Right lung (tissue), 5 donors: ENCODE measurements around the gene IFNLR1. TPM values are rescaled to one million over a fixed set of nuclear protein-coding genes. Genes with fewer than 3 reads are reported as not detected.

Experiments used
- DNase-seq, 2 donors: peaks; one replicate each; pipeline ENCODE4 v3.0.0-alpha.2; 2013
- polyA plus RNA-seq, 5 donors: library from polyadenylated mRNA; unstranded; fragments of 120-200 nt; gene quantifications; one replicate each; pipeline versions ENCODE4 v1.2.1 to v1.2.3, GENCODE V29; 2013; ENCODE audit warnings: inconsistent platforms in 1 of 5, low replicate concordance in 1 of 5; ENCODE audit not compliant: insufficient read length in 5 of 5, insufficient read depth in 1 of 5

IFNLR1 gene
- polyA plus RNA-seq, 5 donors, result 2.5 to 4.7 (median 3.0) TPM

- DNase-seq, result no peak
These were observed 19.7 kb upstream of the IFNLR1 start for GRCh38 chr1:24206516-24207394.

DNA sequence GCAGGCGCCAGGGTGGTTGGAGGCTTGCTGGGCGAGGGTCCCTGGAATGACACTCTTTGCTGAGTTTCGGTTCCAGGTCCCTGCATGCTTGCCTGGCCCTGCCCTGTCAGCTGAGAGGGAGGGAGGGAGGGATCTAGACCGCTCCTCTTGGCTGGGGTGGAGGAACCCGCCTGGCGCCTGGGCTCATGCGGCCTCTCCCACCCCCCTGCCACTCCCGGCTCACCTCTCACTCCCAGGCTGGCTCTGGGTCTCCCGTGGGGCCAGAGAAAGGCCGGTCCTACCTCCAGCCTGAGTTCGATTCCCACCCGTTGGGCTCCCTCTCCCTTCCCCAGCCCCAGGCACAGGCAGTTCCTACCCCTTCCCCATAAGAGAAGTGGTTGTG is 19.0 kb upstream of the IFNLR1 start:
- no peak for DNase-seq

DNA sequence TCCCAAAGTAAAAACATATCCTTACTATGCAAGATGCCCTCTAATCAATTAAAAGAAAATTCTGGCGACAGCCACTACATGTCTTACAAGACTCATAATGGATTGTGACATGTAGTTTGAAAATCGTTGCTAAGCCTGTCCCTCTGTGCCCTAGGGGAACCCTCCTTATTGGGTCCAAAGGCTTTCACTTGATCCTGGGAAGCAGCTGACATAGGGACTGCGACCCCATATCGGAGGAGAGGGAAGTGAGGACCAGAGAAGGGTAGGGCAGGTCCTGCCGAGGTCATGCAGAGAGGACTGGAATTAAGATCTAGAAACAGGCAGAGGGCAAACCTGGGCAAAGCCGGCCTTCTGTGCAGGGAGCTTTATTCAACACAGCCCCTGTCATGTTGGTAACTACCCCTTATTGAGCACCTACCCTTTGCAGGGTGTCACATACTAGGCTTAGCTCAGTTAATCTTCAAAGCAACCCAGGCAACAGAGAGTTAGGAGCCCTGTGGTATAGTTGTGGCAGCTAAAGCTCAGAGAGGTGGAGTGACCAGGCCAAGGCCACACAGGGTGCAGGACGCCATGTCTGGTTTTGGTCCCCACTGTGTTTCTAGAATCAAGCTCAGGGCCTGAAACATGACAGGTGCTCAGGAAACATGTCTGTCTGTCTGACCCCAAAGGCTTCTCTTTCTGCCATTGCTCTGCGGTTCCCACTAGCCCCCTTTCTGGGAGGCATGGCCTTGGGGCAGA is 18.4 kb upstream of the IFNLR1 start:
- no peak for DNase-seq

- DNase-seq, result no peak
These were observed 17.0 kb upstream of the IFNLR1 start for GRCh38 chr1:24204116-24204515.

DNA sequence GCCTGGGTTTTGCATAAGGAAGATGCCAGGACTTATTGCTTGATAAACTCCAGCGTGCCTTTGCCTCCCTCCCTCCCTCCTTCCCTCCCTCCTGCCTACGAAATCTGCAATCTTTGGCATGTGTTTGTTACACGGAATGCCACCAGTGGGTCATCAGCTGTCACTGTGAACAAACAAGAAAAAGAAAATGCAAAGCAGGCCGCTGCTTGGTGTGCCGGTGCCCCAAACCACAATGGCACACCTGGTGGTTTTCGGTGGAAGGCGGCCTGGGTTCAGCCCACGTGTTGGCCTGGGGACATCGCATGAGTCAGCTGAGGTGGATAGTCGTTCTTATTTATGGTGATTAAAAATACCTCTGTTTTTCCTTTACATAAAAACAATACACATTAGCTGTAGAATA is 16.3 kb upstream of the IFNLR1 start:
- DNase-seq, result no peak

DNA sequence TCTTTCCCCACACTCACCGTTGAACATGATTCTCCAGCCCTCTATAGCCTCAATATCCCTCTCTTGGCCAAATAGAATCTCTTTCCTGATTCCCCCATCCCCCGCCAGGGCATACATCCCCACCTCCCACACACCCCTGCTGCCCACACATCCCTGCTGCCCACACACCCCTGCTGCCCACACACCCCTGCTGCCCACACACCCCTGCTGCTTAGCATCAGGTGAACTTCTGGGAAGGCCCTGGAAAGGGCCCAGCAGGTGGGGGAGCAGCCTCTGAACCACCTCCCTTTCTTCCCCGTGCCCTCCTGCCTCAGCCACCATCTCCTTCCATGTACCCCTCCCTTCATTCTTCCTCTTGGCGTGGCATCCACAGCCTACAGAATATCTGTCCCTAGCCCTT is 15.9 kb upstream of the IFNLR1 start:
- DNase-seq, result no peak

DNA sequence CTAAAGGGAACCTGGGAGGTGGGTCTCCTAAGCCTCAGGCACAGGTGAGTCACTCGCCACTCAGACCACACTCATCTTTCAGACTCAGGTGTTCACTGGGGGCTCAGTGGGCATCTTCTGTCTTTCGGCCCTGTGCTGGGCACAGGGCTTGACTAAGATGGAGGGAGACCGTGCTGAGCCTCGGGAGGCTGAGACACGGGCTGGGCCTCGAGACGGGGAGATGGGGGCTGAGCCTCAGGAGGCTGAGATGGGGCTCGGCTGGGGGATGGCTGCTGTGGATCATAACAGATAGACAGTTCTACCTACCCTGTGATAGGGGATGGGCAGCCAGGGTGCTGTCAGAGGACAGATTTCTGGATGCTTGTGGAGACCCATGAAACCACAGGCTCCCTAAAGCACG is 15.5 kb upstream of the IFNLR1 start:
- DNase-seq, result no peak

GRCh38 chr1:24201941-24202440 is 14.9 kb upstream of the IFNLR1 start:
- peak; percentile 56 to 79 for DNase-seq

- peak; percentile 47 to 59 for DNase-seq
These were observed 12.3 kb upstream of the IFNLR1 start for GRCh38 chr1:24199291-24199900.

GRCh38 chr1:24198766-24199165 is 11.7 kb upstream of the IFNLR1 start:
- DNase-seq, result no peak

DNA sequence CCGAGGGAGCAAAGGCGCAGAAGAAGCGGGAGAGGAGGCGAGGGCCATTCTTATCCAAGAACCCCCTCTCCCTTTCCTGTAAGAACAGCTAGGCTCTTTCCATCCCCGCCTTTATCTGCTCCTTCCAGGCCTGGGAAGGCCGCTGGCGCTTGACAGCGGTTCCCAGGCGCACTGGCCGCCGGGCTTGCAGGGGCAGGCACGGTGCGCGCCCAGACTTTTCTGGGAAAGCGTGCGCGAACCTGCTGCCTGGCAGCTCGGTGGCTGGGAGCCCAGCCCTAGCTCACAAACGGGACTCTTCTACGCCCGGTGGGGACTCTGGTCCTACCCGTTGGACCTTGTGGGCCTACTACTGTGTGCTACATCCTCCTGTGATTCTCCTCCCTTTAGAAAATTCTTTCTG is 8.8 kb upstream of the IFNLR1 start:
- no peak for DNase-seq

DNA sequence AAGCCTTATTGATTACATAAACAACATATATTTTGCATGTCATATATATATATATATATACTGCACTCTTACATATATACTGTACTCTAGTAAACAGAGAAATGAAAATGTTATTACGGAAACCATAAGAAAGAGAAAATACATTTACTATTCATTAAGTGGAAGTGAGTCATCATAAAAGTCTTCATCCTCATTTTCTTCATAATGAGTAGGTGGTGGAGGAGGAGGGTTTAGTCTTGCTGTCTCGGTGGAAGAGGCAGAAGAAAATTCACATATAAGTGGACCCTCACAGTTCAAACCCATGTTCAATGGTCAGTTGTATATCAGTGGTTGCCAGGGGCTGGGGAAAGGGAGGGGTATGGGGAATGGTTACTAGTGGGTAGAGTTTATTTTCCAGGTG is 8.0 kb upstream of the IFNLR1 start:
- DNase-seq, result no peak

DNA sequence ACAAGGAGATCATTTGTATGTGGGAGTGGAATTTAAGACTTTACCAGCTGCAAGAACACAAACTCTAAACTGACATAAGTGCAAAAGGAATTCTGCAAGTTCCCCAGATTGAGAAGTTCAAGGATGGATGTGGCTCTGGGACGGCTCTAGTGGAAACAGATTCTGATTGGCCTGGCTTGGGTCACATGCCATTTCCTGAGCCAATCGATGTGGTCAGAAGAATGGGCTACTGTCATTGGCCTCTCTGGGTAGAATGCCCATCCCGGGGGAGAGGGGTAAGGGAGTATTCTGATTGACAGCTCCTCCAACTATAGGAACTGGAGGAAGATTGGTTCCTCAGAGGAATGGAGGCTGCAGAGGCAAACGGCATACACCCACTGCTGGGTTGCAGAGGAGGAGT is 6.0 kb upstream of the IFNLR1 start:
- no peak for DNase-seq

DNA sequence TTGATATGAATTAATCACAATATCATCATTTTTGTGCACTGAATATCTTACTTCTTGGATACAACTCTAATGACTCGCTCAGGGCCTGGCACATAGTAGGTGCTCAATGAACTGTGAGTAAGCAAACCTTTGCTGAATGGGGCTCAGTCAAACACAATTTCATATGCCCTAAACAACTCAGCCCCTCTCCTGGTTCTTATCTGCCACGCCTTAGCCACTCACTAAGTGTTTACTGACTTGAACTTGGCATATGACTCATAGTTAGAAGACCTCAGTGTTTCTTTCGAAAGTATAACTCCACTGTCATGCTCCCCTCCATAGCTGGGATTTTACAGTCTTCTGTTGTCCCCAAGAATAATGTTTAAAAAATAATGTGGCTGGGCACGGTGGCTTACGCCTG is 4.8 kb upstream of the IFNLR1 start:
- DNase-seq, result no peak

DNA sequence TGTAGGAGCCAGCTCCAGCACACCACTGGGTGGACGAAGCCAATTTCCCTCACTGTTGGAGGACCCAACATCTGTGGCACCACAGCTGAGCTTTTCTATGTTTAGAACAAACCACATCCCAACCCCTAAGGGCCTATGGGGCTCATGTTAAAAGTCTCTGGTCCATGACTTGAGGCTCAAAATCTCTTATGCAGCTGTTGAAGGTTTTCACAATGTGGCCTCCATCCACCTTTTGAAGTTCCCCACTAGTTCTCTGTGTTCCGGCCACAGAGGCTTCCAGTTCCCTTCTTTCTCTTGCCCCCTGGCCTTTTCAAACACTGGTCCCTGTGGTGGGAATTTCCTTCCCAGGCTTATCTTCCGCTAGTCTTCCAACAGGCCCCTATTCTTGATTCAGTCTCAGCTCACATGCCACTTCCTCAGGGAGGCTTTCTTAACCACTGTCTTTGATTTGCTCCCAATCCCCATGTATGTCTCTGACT is 3.9 kb upstream of the IFNLR1 start:
- no peak for DNase-seq

DNA sequence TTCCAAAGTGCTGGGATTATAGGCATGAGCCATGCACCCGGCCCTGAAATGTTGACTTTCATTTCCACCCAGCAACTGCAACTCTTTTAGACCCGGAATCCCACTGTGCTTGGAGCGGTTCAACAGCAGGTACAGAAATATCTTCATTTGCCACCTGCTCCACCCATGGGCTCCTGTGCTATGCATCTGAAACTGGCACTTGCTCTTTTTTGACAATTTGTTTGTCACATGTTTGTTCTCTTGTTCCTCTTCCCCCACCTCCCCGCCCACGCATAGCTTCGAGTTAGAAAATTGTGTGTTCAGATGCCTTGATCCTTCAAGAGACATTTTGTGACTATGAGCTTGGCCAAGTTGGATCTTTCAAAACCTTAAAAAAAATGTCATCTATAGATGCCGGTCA is 2.4 kb upstream of the IFNLR1 start:
- DNase-seq, result no peak

DNA sequence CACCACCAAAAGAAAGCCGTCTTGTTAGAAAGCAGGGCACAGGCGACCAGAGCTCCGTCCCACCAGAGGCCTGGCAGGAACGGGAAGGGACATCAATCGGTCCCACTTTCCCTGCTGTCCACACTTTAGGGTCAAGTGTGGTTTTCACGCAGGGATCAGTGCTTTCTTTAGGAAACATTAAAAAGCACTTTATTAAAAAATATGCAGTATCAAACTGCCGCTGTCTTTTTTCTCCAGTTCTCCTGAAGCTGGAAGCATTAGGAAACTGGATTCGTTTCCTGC is 437 bp downstream of the IFNLR1 start:
- DNase-seq, result no peak

DNA sequence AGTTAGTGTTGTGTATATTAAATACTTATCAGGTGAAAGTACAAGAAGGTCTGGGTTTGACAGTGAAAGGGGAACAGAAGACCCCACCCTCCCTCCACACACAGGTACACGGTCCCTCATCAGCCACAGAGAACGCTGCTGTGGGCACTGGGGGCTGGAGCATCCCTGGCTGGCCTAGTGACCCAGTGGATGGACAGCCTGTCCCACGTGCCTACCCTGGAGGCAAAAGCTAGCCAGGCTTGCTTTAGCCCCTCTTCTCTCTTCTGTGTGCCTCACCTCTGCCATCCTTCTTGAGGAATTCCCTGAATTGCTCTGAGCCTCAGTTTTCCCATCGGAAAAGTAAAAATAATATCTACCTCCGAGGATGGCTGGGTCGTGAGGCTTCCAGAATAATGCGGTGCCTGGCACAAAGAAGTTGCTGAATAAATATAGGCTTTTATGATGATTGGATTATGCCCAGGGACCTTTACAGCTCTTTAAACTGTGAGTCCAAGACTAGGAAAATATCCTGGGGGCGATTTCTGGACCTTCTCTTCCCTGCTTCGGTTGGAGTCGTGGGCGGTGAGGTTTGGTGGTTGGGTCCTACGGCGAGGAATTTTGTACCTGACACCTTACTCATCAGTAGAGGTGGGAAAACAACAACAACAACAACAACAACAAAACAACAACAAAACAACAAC is 918 bp downstream of the IFNLR1 start:
- no peak for DNase-seq

DNA sequence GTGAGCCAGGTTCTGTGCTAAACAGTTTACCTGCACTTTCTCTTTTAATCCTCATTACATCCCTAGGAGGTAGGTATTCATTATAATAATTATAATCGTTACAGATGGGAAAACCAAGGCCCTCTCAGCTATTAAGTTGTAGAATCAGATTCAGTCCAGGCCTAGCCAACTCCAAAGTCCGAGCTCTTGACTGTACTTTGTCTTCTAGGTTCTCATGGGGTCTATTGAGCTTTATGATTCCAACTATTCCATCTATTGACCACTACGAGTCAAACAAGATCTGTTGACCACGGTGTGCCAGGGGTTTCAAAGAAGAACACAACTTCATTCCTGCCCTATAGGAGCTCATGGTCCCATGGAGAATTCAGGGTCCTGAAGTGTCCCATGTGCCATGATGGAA is 2.0 kb downstream of the IFNLR1 start:
- no peak for DNase-seq

DNA sequence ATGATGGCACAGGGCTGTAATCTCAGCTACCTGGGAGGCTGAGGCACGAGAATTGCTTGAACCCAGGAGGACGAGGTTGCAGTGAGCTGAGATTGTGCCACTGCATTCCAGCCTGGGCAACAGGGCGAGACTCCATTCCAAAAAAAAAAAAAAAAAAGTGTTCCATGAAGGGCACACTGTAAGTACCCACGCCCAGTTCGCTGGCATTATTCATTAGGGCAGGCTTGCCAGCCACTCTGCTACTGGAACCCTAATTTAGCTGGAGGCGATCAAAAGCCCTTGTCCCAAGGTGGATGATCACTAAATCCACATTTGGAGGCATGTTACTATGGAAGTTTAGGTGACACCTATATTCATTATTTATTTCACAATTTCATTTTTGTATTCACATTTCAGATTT is 5.0 kb downstream of the IFNLR1 start:
- no peak for DNase-seq

GRCh38 chr1:24181619-24182018 is 5.5 kb downstream of the IFNLR1 start:
- DNase-seq, result no peak

DNA sequence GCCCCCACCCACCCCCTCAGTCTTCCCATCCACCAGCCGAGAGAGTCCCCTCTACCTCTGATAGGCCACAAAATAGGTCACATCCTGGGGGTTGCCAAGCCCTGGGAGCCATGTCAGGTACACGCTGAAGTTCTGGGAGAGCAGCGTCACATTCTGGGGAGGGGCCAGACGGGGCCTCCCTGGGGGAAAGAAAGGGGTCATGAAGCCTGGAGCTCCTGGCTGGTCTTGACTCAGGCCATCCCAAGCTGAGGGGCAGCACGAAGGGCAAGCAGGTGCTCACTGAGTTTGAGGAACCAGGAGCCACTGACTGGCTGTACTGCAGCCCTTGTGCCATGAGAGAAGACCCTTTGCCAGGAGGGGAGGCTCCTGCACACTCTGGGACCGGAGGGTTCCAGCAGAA is 6.4 kb downstream of the IFNLR1 start:
- DNase-seq, result no peak
